OCI-LY1 (cell line): ENCODE data around the gene RAN.

ENCODE experiments used
- H2AFZ ChIP-seq: fragments of 200-600 bp; sonication (generic), shearing (Covaris generic); 2 replicates; pipeline ENCODE4 v1.6.0; 2014; ENCODE audit warnings: antibody characterized with exemption, mild to moderate bottlenecking, low read length
- H3F3A ChIP-seq: fragments of 200-600 bp; sonication (generic), shearing (Covaris generic); 2 replicates; pipeline ENCODE4 v1.6.0; 2014; ENCODE audit warnings: mild to moderate bottlenecking, antibody characterized with exemption, low read length, moderate library complexity; ENCODE audit not compliant: insufficient read depth
- H3K27ac ChIP-seq: fragments of 200-600 bp; sonication (generic); 2 replicates; pipeline ENCODE4 v1.5.1; 2014; ENCODE audit warnings: low read length, mixed run types, mild to moderate bottlenecking, low read depth; ENCODE audit not compliant: poor library complexity, severe bottlenecking
- H3K27me3 ChIP-seq: fragments of 200-600 bp; sonication (generic); 2 replicates; pipeline ENCODE4 v1.6.0; 2014; ENCODE audit warnings: antibody characterized with exemption, mild to moderate bottlenecking, low read length, moderate library complexity; ENCODE audit not compliant: insufficient read depth
- H3K36me3 ChIP-seq: fragments of 200-600 bp; sonication (generic); 2 replicates; pipeline ENCODE4 v1.6.1; 2014; ENCODE audit warnings: mild to moderate bottlenecking, antibody characterized with exemption, low read length, moderate library complexity, mixed read lengths; ENCODE audit not compliant: insufficient read depth
- H3K4me1 ChIP-seq: fragments of 200-600 bp; sonication (generic); 2 replicates; pipeline ENCODE4 v1.5.1; 2014; ENCODE audit warnings: mild to moderate bottlenecking, low read length, moderate library complexity; ENCODE audit not compliant: insufficient read depth, severe bottlenecking
- H3K4me2 ChIP-seq: fragments of 200-600 bp; sonication (generic), shearing (Covaris generic); 2 replicates; pipeline ENCODE4 v1.6.1; 2014; ENCODE audit warnings: low read length
- H3K4me3 ChIP-seq: fragments of 200-600 bp; sonication (generic); 2 replicates; pipeline ENCODE4 v1.5.1; 2014; ENCODE audit warnings: low read length, low read depth, mild to moderate bottlenecking, mixed read lengths; ENCODE audit not compliant: poor library complexity, severe bottlenecking
- H3K79me2 ChIP-seq: fragments of 200-600 bp; shearing (Covaris generic); 2 replicates; pipeline ENCODE4 v1.6.1; 2016; ENCODE audit warnings: mixed run types, low read length, mixed read lengths; ENCODE audit not compliant: insufficient read depth
- H3K9ac ChIP-seq: fragments of 200-600 bp; sonication (generic), shearing (Covaris generic); 2 replicates; pipeline ENCODE4 v1.6.1; 2014; ENCODE audit warnings: mild to moderate bottlenecking, low read length, mixed read lengths
- H3K9me2 ChIP-seq: fragments of 200-600 bp; sonication (generic), shearing (Covaris generic); 2 replicates; pipeline ENCODE4 v1.6.1; 2014; ENCODE audit warnings: low read depth, mild to moderate bottlenecking, low read length, mixed read lengths
- H3K9me3 ChIP-seq: fragments of 200-600 bp; shearing (Covaris generic); 2 replicates; pipeline ENCODE4 v1.6.1; 2014; ENCODE audit warnings: low read length, mixed read lengths
- H4K20me1 ChIP-seq: fragments of 200-600 bp; sonication (generic), shearing (Covaris generic); 2 replicates; pipeline ENCODE4 v1.6.0; 2016; ENCODE audit warnings: mild to moderate bottlenecking, low read length; ENCODE audit not compliant: insufficient read depth
- CTCF ChIP-seq: fragments of 200-600 bp; sonication (generic), shearing (Covaris generic); IDR thresholded peaks from 2 replicates; pipeline ENCODE4 v1.5.1; 2017; ENCODE audit warnings: mild to moderate bottlenecking, antibody characterized with exemption, low read length, moderate library complexity, mixed read lengths
- EZH2 ChIP-seq: fragments of 200-600 bp; sonication (generic), shearing (Covaris generic); IDR thresholded peaks from 2 replicates; pipeline ENCODE4 v1.8.0; 2017; ENCODE audit warnings: borderline replicate concordance, mixed run types, mild to moderate bottlenecking, antibody characterized with exemption, low read length, moderate library complexity, mixed read lengths

Gene RAN

GRCh38 chr12:130870442-130871285 is 1.2 kb upstream of the RAN start:
- Histone ChIP-seq H3K4me3 (peak overlapping the region; percentile 72), H4K20me1 (peaks cover 5% of the 10 kb centered on the region; the same call in 1 of the 2 replicates), H3K9me3 (no peaks in the 10 kb centered on the region), H3K4me1 (peaks cover 44% of the 10 kb centered on the region), H3K27ac (peak overlapping the region; percentile 90), H3F3A (peaks cover 12% of the 10 kb centered on the region), H3K79me2 (peaks cover 12% of the 10 kb centered on the region), H3K9me2 (no peaks in the 10 kb centered on the region), H3K4me2 (peak overlapping the region; percentile 78), H3K36me3 (peaks cover 34% of the 10 kb centered on the region), H3K27me3 (no peaks in the 10 kb centered on the region), H2AFZ (peak overlapping the region; percentile 7; the same call in 1 of the 2 replicates), H3K9ac (peak overlapping the region; percentile 94)
- TF ChIP-seq CTCF (peak; percentile 64), EZH2 (no peak)

GRCh38 chr12:130872179-130873096 is 572 bp downstream of the RAN start:
- Histone ChIP-seq H3K9me3 (no peaks in the 10 kb centered on the region), H3K4me2 (peak overlapping the region; percentile 92), H3K27ac (peak overlapping the region; percentile 64), H4K20me1 (peaks cover 5% of the 10 kb centered on the region; the same call in 1 of the 2 replicates), H3K9ac (peak overlapping the region; percentile 92), H3K27me3 (no peaks in the 10 kb centered on the region), H3F3A (peaks cover 25% of the 10 kb centered on the region), H3K9me2 (no peaks in the 10 kb centered on the region), H3K79me2 (peaks cover 12% of the 10 kb centered on the region), H3K4me3 (peak overlapping the region; percentile 77), H3K36me3 (peaks cover 51% of the 10 kb centered on the region), H3K4me1 (peaks cover 61% of the 10 kb centered on the region), H2AFZ (no peak overlapping the region)
- TF ChIP-seq EZH2 (no peak), CTCF (no peak)

- H3K9me2 ChIP-seq: no peaks in the 10 kb centered on the region
- TF ChIP-seq CTCF: no peak
- TF ChIP-seq EZH2: no peak
- H3K9ac ChIP-seq: peak overlapping the region; percentile 92
- peaks cover 12% of the 10 kb centered on the region for H3K79me2 ChIP-seq
- peaks cover 57% of the 10 kb centered on the region for H3K36me3 ChIP-seq
- peak overlapping the region; percentile 64 for H3K27ac ChIP-seq
- H3K9me3 ChIP-seq: no peaks in the 10 kb centered on the region
- peaks cover 69% of the 10 kb centered on the region for H3K4me1 ChIP-seq
- H3K4me3 ChIP-seq: peak overlapping the region; percentile 77
- no peaks in the 10 kb centered on the region for H3K27me3 ChIP-seq
- H4K20me1 ChIP-seq: peaks cover 5% of the 10 kb centered on the region; the same call in 1 of the 2 replicates
- peaks cover 33% of the 10 kb centered on the region for H3F3A ChIP-seq
- no peak overlapping the region for H2AFZ ChIP-seq
- peak overlapping the region; percentile 92 for H3K4me2 ChIP-seq
These were observed 1.4 kb downstream of the RAN start for GRCh38 chr12:130873106-130873795.
